Colonic mucosa (tissue), 4 donors: ENCODE data around the gene PACS2. TPM values are rescaled to one million over a fixed set of nuclear protein-coding genes. Genes with fewer than 3 reads are reported as not detected.

Source experiments
- DNase-seq: peaks from one replicate; pipeline ENCODE4 v3.0.0-alpha.2; 2020
- H3K27ac ChIP-seq: fragments of 200-600 bp; one replicate; pipeline ENCODE4 v1.8.0; 2021
- H3K27me3 ChIP-seq: fragments of 200-600 bp; one replicate; pipeline ENCODE4 v1.8.0; 2021
- H3K36me3 ChIP-seq: fragments of 200-600 bp; one replicate; pipeline ENCODE4 v1.8.0; 2021
- H3K4me1 ChIP-seq: fragments of 200-600 bp; one replicate; pipeline ENCODE4 v1.8.0; 2021; ENCODE audit warnings: mild to moderate bottlenecking
- H3K4me3 ChIP-seq: fragments of 200-600 bp; one replicate; pipeline ENCODE4 v1.8.0; 2021
- H3K9ac ChIP-seq, 2 donors: one replicate each; pipeline ENCODE4 v1.7.0; 2013; ENCODE audit warnings: control low read depth in 2 of 2, low read depth in 2 of 2, low read length in 2 of 2
- H3K9me3 ChIP-seq: fragments of 200-600 bp; one replicate; pipeline ENCODE4 v1.8.0; 2021
- CTCF ChIP-seq: fragments of 200-600 bp; IDR thresholded peaks from one replicate; pipeline ENCODE4 v1.8.0; 2022; ENCODE audit warnings: antibody characterized with exemption, mild to moderate bottlenecking
- intact Hi-C: fragments of 100-400 bp; cut with DNase I; formaldehyde crosslinking; loops from one replicate; pipeline ENCODE4 v1.14.1; 2022
- total RNA-seq, 2 donors: library from RNA; stranded (reverse); fragmentation: NEBNext Ultra II Directional in 1 of 2; extraction: Animal tissue kit (Norgen Biotek cat#: 25700) in 1 of 2; gene quantifications; one replicate each; pipeline ENCODE4 v1.2.1, GENCODE V29; 2021
- donor health status: healthy.
- donor health status: DM: no; HTN: no; CAD: no.
- donor health status: DM: no; HTN: no; CAD: no.

Gene PACS2
- total RNA-seq, 2 donors from 2014 or later = 44.1 to 82.5 TPM

DNA sequence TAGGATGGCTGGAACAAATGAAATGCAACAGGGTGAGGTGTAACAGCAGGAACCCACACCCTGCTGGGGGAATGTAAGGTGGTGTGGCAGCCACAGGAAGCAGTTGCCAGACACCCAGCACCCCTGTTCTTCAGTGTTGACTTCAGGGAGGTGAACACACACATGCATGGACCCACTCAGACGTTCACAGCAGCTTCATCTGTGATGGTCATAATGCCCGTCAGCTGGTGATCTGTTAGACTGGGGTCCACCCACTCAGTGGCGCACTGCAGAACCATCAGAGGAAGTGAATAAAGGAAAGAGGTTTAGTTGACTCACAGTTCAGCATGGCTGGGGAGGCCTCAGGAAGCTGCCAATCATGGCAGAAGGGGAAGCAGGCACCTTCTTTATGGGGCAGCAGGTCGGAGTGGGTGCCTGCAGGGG, 61.1 kb downstream of the PACS2 start:
- Histone ChIP-seq H3K9me3 (no peaks in the 10 kb centered on the region), H3K9ac (no peak overlapping the region), H3K4me1 (no peaks in the 10 kb centered on the region), H3K27me3 (no peaks in the 10 kb centered on the region), H3K27ac (no peak overlapping the region), H3K4me3 (no peak overlapping the region), H3K36me3 (no peaks in the 10 kb centered on the region)
- DNase-seq = no peak
- intact Hi-C loops = no loop called here
- TF ChIP-seq CTCF = no peak

- Histone ChIP-seq H3K36me3 (no peaks in the 10 kb centered on the region), H3K27me3 (no peaks in the 10 kb centered on the region), H3K27ac (no peak overlapping the region), H3K4me3 (no peak overlapping the region), H3K4me1 (no peaks in the 10 kb centered on the region), H3K9ac (no peak overlapping the region), H3K9me3 (no peaks in the 10 kb centered on the region)
- TF ChIP-seq CTCF = no peak
- DNase-seq = no peak
- intact Hi-C loops = no loop called here
Measured at GRCh38 chr14:105376521-105377440, 62.2 kb downstream of the PACS2 start.

DNA sequence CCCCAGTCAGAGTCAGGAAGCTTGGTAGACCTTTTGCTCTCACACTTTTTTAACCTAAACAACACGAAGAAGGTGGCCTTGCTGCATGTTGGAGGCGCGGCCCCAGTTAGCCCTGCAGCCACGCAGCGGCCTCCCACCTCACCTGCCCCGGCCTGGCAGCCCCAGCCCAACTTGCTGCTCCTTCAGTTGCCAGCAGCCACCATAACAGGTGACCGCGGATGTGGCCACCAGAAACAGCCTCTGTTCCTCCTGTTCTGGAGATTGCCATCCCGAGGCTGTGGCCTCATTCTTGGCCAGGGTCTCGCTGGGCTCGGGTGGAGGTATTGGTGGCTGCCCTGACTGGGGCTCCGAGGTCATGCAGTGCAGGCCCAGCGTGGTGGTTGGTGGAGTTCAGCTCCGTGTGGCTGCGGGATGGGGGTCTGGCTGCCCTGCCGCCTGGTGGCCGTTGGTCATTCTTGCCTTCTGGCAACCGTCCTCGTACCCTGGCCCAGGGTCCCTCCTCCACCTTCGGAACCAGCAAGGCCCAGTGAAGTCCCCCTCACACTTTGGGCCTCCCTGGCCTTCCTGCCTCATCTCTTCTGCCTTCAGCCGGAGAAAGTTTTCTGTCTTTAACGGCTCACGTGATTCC, 63.1 kb downstream of the PACS2 start:
- Histone ChIP-seq H3K4me3 (no peak overlapping the region), H3K9me3 (no peaks in the 10 kb centered on the region), H3K27ac (no peak overlapping the region), H3K9ac (no peak overlapping the region), H3K36me3 (no peaks in the 10 kb centered on the region), H3K27me3 (no peaks in the 10 kb centered on the region), H3K4me1 (no peaks in the 10 kb centered on the region)
- intact Hi-C loops = no loop called here
- DNase-seq = no peak
- no peak for TF ChIP-seq CTCF

DNA sequence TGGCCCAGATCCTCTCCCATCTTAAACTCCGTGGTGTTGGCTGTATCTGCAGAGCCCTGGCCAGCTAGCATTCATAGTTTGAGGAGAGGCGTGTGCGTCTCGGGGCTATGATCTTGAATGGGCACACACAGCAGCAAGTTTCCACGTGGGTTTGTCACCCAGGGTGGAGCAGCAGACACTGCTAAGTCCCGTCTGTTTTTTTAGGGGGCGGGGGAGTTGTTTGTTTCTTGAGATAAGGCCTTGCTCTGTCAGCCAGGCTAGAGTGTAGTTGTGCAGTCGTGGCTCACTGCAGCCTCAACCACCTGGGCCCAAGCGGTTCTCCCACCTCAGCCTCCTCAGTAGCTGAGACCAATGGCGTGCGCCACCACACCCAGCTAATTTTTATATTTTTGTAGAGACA, 63.7 kb downstream of the PACS2 start:
- intact Hi-C loops = no loop called here
- no peak overlapping the region for H3K27ac ChIP-seq
- no peaks in the 10 kb centered on the region for H3K9me3 ChIP-seq
- no peaks in the 10 kb centered on the region for H3K27me3 ChIP-seq
- DNase-seq = no peak
- TF ChIP-seq CTCF = no peak
- H3K4me3 ChIP-seq = no peak overlapping the region
- no peaks in the 10 kb centered on the region for H3K4me1 ChIP-seq
- no peaks in the 10 kb centered on the region for H3K36me3 ChIP-seq
- H3K9ac ChIP-seq = no peak overlapping the region

DNA sequence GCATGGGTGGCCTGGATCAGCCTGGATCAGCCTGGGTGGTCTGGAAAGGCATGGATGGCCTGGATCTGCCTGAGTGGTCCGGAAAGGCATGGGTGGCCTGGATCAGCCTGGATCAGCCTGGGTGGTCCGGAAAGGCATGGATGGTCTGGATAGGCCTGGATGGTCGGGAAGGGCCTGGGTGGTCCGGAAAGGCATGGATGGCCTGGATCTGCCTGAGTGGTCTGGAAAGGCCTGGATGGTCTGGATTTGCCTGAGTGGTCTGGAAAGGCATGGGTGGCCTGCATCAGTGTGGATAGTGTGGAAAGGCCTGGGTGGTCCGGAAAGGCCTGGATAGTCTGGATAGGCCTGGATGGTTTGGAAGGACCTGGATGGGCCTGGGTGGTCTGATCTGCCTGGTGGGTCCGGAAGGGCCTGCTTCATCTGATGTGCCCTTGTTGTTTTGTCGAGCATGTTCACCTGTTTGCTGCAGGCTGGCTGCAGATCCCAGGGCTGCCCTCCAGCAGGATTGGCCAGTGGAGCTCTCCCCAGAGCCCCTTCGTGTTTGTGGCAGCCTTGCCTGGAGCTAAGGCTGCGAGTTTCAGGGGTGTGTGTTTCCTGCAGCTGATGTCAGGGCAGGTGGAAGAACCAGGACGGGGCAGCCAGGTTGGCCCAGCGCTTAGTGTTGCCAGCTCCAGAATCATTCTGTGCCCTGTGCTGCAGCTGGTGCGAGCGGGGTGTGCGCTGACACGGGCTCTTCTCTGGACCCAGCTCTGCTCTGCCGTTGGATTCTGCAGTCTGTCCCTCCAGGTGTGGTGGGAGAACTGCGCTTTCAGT, 64.5 kb downstream of the PACS2 start:
- H3K36me3 ChIP-seq = no peaks in the 10 kb centered on the region
- intact Hi-C loops = no loop called here
- DNase-seq = no peak

More for the DNA sequence above, 64.5 kb downstream of the PACS2 start:
- H3K27ac ChIP-seq = no peak overlapping the region
- no peak for TF ChIP-seq CTCF
- H3K4me3 ChIP-seq = no peak overlapping the region
- H3K27me3 ChIP-seq = no peaks in the 10 kb centered on the region
- H3K9ac ChIP-seq = no peak overlapping the region
- H3K9me3 ChIP-seq = no peaks in the 10 kb centered on the region
- no peaks in the 10 kb centered on the region for H3K4me1 ChIP-seq
